H9 (cell line): ENCODE measurements around the gene SLC38A3. TPM values are rescaled to one million over a fixed set of nuclear protein-coding genes. Genes with fewer than 3 reads are reported as not detected.

Experiments
- DNase-seq: peaks from one replicate; pipeline ENCODE4 v3.0.0-alpha.2; 2017
- H2AFZ ChIP-seq: one replicate; pipeline ENCODE4 v1.6.1; 2013; ENCODE audit warnings: mild to moderate bottlenecking, low read length, control low read depth, moderate library complexity
- H2AK5ac ChIP-seq: 2 replicates; pipeline ENCODE4 v1.6.1; 2013; ENCODE audit warnings: low read length, control low read depth, mixed read lengths; ENCODE audit not compliant: insufficient read length
- H2BK120ac ChIP-seq: one replicate; pipeline ENCODE4 v1.6.1; 2013; ENCODE audit warnings: low read depth, mild to moderate bottlenecking, low read length, control low read depth, inconsistent platforms; ENCODE audit not compliant: poor library complexity, severe bottlenecking
- H2BK12ac ChIP-seq: 2 replicates; pipeline ENCODE4 v1.6.1; 2013; ENCODE audit warnings: low read length, control low read depth, mixed read lengths, low read depth; ENCODE audit not compliant: insufficient read length
- H2BK15ac ChIP-seq: 2 replicates; pipeline ENCODE4 v1.6.1; 2013; ENCODE audit warnings: low read depth, low read length, control low read depth
- H2BK20ac ChIP-seq: one replicate; pipeline ENCODE4 v1.6.1; 2013; ENCODE audit warnings: low read depth, mild to moderate bottlenecking, low read length, control low read depth, inconsistent platforms; ENCODE audit not compliant: poor library complexity, severe bottlenecking
- H2BK5ac ChIP-seq: 2 replicates; pipeline ENCODE4 v1.6.1; 2013; ENCODE audit warnings: low read length, control low read depth, mixed read lengths; ENCODE audit not compliant: insufficient read length
- H3K14ac ChIP-seq: 2 replicates; pipeline ENCODE4 v1.6.1; 2013; ENCODE audit warnings: low read length, control low read depth; ENCODE audit not compliant: insufficient read depth
- H3K18ac ChIP-seq: 2 replicates; pipeline ENCODE4 v1.6.1; 2013; ENCODE audit warnings: low read depth, mild to moderate bottlenecking, mixed read lengths, low read length, control low read depth; ENCODE audit not compliant: insufficient read length
- H3K23ac ChIP-seq: 2 replicates; pipeline ENCODE4 v1.6.1; 2013; ENCODE audit warnings: low read length, control low read depth, mixed read lengths, low read depth; ENCODE audit not compliant: insufficient read length
- H3K23me2 ChIP-seq: 2 replicates; pipeline ENCODE4 v1.6.1; 2013; ENCODE audit warnings: low read depth, mild to moderate bottlenecking, mixed read lengths, low read length, control low read depth; ENCODE audit not compliant: insufficient read length, poor library complexity, severe bottlenecking
- H3K27ac ChIP-seq: 2 replicates; pipeline ENCODE4 v1.5.1; 2013; ENCODE audit warnings: low read length, control low read depth, mixed read lengths, low read depth; ENCODE audit not compliant: insufficient read length
- H3K27me3 ChIP-seq: 2 replicates; pipeline ENCODE4 v1.6.1; 2013; ENCODE audit warnings: low read length, control low read depth, inconsistent platforms; ENCODE audit not compliant: insufficient read depth
- H3K4ac ChIP-seq: 2 replicates; pipeline ENCODE4 v1.6.1; 2013; ENCODE audit warnings: low read depth, mild to moderate bottlenecking, control low read depth, inconsistent platforms, low read length, moderate library complexity
- H3K4me1 ChIP-seq: 2 replicates; pipeline ENCODE4 v1.6.1; 2013; ENCODE audit warnings: low read length, control low read depth, inconsistent platforms; ENCODE audit not compliant: insufficient read depth
- H3K4me2 ChIP-seq: 2 replicates; pipeline ENCODE4 v1.6.1; 2013; ENCODE audit warnings: low read length, control low read depth, mixed read lengths; ENCODE audit not compliant: insufficient read length, insufficient read depth
- H3K56ac ChIP-seq: 2 replicates; pipeline ENCODE4 v1.6.1; 2013; ENCODE audit warnings: low read depth, mild to moderate bottlenecking, mixed read lengths, low read length, control low read depth; ENCODE audit not compliant: insufficient read length
- H3K79me1 ChIP-seq: 2 replicates; pipeline ENCODE4 v1.6.1; 2013; ENCODE audit warnings: low read depth, mild to moderate bottlenecking, moderate library complexity, low read length, control low read depth, inconsistent platforms; ENCODE audit not compliant: insufficient read depth, poor library complexity, severe bottlenecking
- H3K79me2 ChIP-seq: 2 replicates; pipeline ENCODE4 v1.6.1; 2013; ENCODE audit warnings: low read length, control low read depth, inconsistent platforms; ENCODE audit not compliant: insufficient read depth
- H3K9ac ChIP-seq: 2 replicates; pipeline ENCODE4 v1.6.1; 2013; ENCODE audit warnings: low read length, control low read depth, mixed read lengths; ENCODE audit not compliant: insufficient read length; ENCODE audit errors: extremely low read depth
- H3K9me3 ChIP-seq: one replicate; pipeline ENCODE4 v1.6.1; 2013; ENCODE audit warnings: low read depth, low read length, inconsistent platforms; ENCODE audit not compliant: control insufficient read depth
- H3T11ph ChIP-seq: one replicate; pipeline ENCODE4 v1.6.1; 2013; ENCODE audit warnings: mild to moderate bottlenecking, low read length, control low read depth, inconsistent platforms
- H4K20me1 ChIP-seq: one replicate; pipeline ENCODE4 v1.6.1; 2013; ENCODE audit not compliant: control insufficient read depth, insufficient read length, insufficient read depth
- H4K5ac ChIP-seq: 2 replicates; pipeline ENCODE4 v1.6.1; 2013; ENCODE audit warnings: low read depth, mild to moderate bottlenecking, mixed read lengths, low read length, control low read depth; ENCODE audit not compliant: insufficient read length
- H4K8ac ChIP-seq: replicated peaks from 2 replicates; pipeline ENCODE4 v1.6.1; 2013; ENCODE audit warnings: low read length, control low read depth, mixed read lengths, low read depth; ENCODE audit not compliant: insufficient read length
- H4K91ac ChIP-seq: 2 replicates; pipeline ENCODE4 v1.6.1; 2013; ENCODE audit warnings: low read depth, mild to moderate bottlenecking, moderate library complexity, mixed read lengths, low read length, control low read depth; ENCODE audit not compliant: insufficient read length
- H3K27ac Mint-ChIP-seq, 3 experiments: 2 replicates in 2 of 3; 3 replicates in 1 of 3; pipeline ENCODE4 v1.8.0; 2020 to 2021; ENCODE audit warnings: mixed read lengths in 3 of 3, mild to moderate bottlenecking in 1 of 3, moderate library complexity in 1 of 3
- H3K27me3 Mint-ChIP-seq: 2 replicates; pipeline ENCODE4 v1.8.0; 2021; ENCODE audit warnings: low read depth, mild to moderate bottlenecking, moderate library complexity, mixed read lengths
- H3K36me3 Mint-ChIP-seq, 3 experiments: 2 replicates in 2 of 3; 3 replicates in 1 of 3; pipeline ENCODE4 v1.8.0; 2020 to 2021; ENCODE audit warnings: low read depth in 3 of 3, mixed read lengths in 3 of 3; ENCODE audit not compliant: insufficient read depth in 1 of 3
- H3K4me1 Mint-ChIP-seq, 2 experiments: 2 replicates each; pipeline ENCODE4 v1.8.0; 2020; ENCODE audit warnings: mixed read lengths in 2 of 2
- H3K4me3 Mint-ChIP-seq, 2 experiments: 2 replicates in 1 of 2; 3 replicates in 1 of 2; pipeline ENCODE4 v1.8.0; 2020 to 2021; ENCODE audit warnings: mild to moderate bottlenecking in 2 of 2, mixed read lengths in 2 of 2, moderate library complexity in 1 of 2
- H3K9me3 Mint-ChIP-seq, 2 experiments: 2 replicates in 1 of 2; 3 replicates in 1 of 2; pipeline ENCODE4 v1.8.0; 2020; ENCODE audit warnings: mild to moderate bottlenecking in 2 of 2, mixed read lengths in 2 of 2, moderate library complexity in 1 of 2
- CTCF ChIP-seq: fragments of 200-600 bp; sonication (generic); conservative IDR thresholded peaks from 3 replicates; pipeline ENCODE4 v1.8.0; 2021; ENCODE audit warnings: antibody characterized with exemption, mild to moderate bottlenecking
- WGBS: extraction: QIAGEN DNeasy Blood & Tissue Kit; methylation state at CpG from one replicate; pipeline ENCODE4 v1.1.7; 2013; ENCODE audit warnings: missing lambda C conversion rate, low lambda C conversion rate, mixed read lengths; ENCODE audit not compliant: insufficient read length; ENCODE audit errors: extremely low coverage; 5-methylcytosine and 5-hydroxymethylcytosine counted together
- total RNA-seq: library from RNA; stranded (reverse); gene quantifications from 2 replicates; pipeline ENCODE4 v1.2.1, GENCODE V29; 2021

Gene SLC38A3
- total RNA-seq, 1 experiment from 2014 or later: 1.4 TPM

- Histone ChIP-seq H2BK12ac (no peak overlapping the region), H3K14ac (no peak overlapping the region), H3K27ac (no peak overlapping the region), H2AFZ (no peak overlapping the region), H3K4me2 (peak overlapping the region; percentile 48), H3K4me1 (peaks cover 2% of the 10 kb centered on the region), H3K23ac (no peak overlapping the region), H3K9me3 (no peaks in the 10 kb centered on the region), H4K20me1 (no peaks in the 10 kb centered on the region), H2BK15ac (no peak overlapping the region), H4K8ac (no peak overlapping the region), H2BK20ac (no peak overlapping the region), H3K79me1 (peaks cover 2% of the 10 kb centered on the region), H3K27me3 (peaks cover 7% of the 10 kb centered on the region; the same call in 1 of the 2 replicates), H2BK5ac (no peak overlapping the region), H3K9ac (no peak overlapping the region), H3K4ac (no peak overlapping the region), H2BK120ac (no peak overlapping the region), H4K91ac (no peak overlapping the region), H2AK5ac (no peak overlapping the region), H3K23me2 (peaks cover 15% of the 10 kb centered on the region), H3K18ac (no peak overlapping the region), H3T11ph (no peak overlapping the region), H3K56ac (no peak overlapping the region), H4K5ac (no peak overlapping the region), H3K79me2 (no peaks in the 10 kb centered on the region)
- TF ChIP-seq CTCF: no peak
- Mint-ChIP-seq H3K27me3 (peaks cover 25% of the 10 kb centered on the region), H3K27ac (no peak overlapping the region), H3K4me1 (peaks cover 51 to 67% of the 10 kb centered on the region in 2 experiments), H3K9me3 (no peaks in the 10 kb centered on the region), H3K36me3 (peaks cover 7 to 14% (median 8%) of the 10 kb centered on the region in 3 experiments; a peak in 6 of 7 replicates), H3K4me3 (peak overlapping the region; percentile 85 to 97)
- no CpG with 5 or more reads among the region's 37 CpGs for WGBS
- DNase-seq: no peak
These were observed 49.6 kb upstream of the SLC38A3 start for GRCh38 chr3:50155491-50155878.
